Fibroblast of the aortic adventitia (primary cell): ENCODE measurements around the gene SPATA18. TPM values are rescaled to one million over a fixed set of nuclear protein-coding genes. Genes with fewer than 3 reads are reported as not detected.
"Not testable (repeated sequence)": the region's sequence is repeated elsewhere in the genome, so short reads cannot be mapped to it uniquely, and the experiment has no call there.

Source experiments
- DNase-seq: peaks from one replicate; pipeline ENCODE4 v3.0.0-alpha.2; 2010; ENCODE audit warnings: low read depth
- H3K4me3 ChIP-seq: 2 replicates; pipeline ENCODE4 v1.5.1; 2011; ENCODE audit warnings: low read depth, mild to moderate bottlenecking, control low read depth, low read length, moderate library complexity
- CTCF ChIP-seq: IDR thresholded peaks from 2 replicates; pipeline ENCODE4 v1.5.1; 2011; ENCODE audit warnings: mild to moderate bottlenecking, low read length, control low read depth, inconsistent platforms; ENCODE audit not compliant: insufficient read depth
- total RNA-seq: library from RNA; depleted of rRNA; stranded (reverse); fragments of >200 nt; gene quantifications from 2 replicates; pipeline ENCODE4 v1.2.3, GENCODE V29; 2012; ENCODE audit warnings: low replicate concordance

SPATA18 gene
- total RNA-seq, 1 donor: 22.3 TPM

GRCh38 chr4:52110171-52110570 lies 59.1 kb downstream of the SPATA18 start:
- no peak for TF ChIP-seq CTCF
- DNase-seq: peak; percentile 29

GRCh38 chr4:52111995-52112394 lies 60.9 kb downstream of the SPATA18 start:
- H3K4me3 ChIP-seq: no peak overlapping the region
- no peak for DNase-seq
- TF ChIP-seq CTCF: no peak

More at GRCh38 chr4:52110171-52110570, 59.1 kb downstream of the SPATA18 start:
- H3K4me3 ChIP-seq: no peak overlapping the region

- no peak for DNase-seq
- no peak for TF ChIP-seq CTCF
- H3K4me3 ChIP-seq: no peak overlapping the region
These were observed 61.3 kb downstream of the SPATA18 start for GRCh38 chr4:52112411-52112810.

- H3K4me3 ChIP-seq: no peak overlapping the region
- DNase-seq: no peak
- no peak for TF ChIP-seq CTCF
These were observed 65.5 kb downstream of the SPATA18 start for GRCh38 chr4:52116641-52117040.

- no peak for TF ChIP-seq CTCF
- no peak for DNase-seq
- H3K4me3 ChIP-seq: no peak overlapping the region
These were observed 75.1 kb downstream of the SPATA18 start for GRCh38 chr4:52126226-52126625.

- peak; percentile 31 for DNase-seq
- H3K4me3 ChIP-seq: no peak overlapping the region
- no peak for TF ChIP-seq CTCF
These were observed 75.9 kb downstream of the SPATA18 start for GRCh38 chr4:52126966-52127365.

- TF ChIP-seq CTCF: no peak
- no peak overlapping the region for H3K4me3 ChIP-seq
- no peak for DNase-seq
These were observed 84.1 kb downstream of the SPATA18 start for GRCh38 chr4:52135171-52135570.

GRCh38 chr4:52137152-52137551 lies 86.0 kb downstream of the SPATA18 start:
- H3K4me3 ChIP-seq: not testable (repeated sequence)
- peak; percentile 9 for DNase-seq
